ENCODE measurements around the gene NCAPH2.

The NCAPH2 gene

DNA sequence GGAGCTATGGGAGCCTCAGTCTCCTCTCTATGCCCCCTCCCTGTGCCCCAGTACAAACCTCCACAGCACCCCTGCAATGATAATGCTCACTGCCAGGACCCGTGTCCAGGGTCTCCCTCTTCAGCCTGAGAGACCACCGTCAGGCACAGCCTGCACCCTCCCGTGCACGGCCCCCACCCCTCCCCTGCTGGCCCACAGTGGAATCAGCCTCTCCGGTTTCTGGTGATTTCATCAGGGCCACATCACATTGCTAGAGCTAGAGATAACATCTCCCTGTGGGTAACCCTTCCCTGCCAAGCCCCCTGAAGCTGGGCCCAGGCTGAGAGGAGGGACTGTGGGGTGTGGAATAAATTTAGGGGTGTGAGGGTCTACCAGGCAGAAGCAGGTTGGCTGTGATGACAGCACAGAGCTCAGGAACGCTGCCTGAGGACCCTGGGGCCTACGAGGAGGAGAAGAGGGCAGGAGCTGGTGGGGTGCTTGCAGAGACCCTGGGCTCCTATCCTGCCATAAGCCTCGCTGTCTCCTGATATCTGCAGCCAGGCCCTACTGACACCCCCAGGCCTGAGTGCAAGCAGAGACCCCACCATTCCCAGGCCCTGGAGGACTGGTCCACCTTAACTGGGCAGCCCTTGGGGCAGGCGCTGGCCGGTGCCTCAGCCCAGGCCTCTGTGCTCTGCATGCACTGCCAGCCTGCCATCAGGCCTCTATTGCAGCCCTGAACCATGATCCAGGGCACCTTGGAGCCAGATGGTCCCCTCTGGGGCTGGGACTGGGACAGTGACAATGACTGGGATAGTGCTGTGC lies 37.7 kb downstream of the NCAPH2 start, which contains the start of gene KLHDC7B:
KLHDC7B (plus strand) TSS at position 378 of the 804 bp plus-strand sequence; CDS start at position 723, 345 bp downstream.
- TF ChIP-seq, protein P1, sequence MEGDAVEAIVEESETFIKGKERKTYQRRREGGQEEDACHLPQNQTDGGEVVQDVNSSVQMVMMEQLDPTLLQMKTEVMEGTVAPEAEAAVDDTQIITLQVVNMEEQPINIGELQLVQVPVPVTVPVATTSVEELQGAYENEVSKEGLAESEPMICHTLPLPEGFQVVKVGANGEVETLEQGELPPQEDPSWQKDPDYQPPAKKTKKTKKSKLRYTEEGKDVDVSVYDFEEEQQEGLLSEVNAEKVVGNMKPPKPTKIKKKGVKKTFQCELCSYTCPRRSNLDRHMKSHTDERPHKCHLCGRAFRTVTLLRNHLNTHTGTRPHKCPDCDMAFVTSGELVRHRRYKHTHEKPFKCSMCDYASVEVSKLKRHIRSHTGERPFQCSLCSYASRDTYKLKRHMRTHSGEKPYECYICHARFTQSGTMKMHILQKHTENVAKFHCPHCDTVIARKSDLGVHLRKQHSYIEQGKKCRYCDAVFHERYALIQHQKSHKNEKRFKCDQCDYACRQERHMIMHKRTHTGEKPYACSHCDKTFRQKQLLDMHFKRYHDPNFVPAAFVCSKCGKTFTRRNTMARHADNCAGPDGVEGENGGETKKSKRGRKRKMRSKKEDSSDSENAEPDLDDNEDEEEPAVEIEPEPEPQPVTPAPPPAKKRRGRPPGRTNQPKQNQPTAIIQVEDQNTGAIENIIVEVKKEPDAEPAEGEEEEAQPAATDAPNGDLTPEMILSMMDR (IDR thresholded peaks at IDR 0.05), result no peak

DNA sequence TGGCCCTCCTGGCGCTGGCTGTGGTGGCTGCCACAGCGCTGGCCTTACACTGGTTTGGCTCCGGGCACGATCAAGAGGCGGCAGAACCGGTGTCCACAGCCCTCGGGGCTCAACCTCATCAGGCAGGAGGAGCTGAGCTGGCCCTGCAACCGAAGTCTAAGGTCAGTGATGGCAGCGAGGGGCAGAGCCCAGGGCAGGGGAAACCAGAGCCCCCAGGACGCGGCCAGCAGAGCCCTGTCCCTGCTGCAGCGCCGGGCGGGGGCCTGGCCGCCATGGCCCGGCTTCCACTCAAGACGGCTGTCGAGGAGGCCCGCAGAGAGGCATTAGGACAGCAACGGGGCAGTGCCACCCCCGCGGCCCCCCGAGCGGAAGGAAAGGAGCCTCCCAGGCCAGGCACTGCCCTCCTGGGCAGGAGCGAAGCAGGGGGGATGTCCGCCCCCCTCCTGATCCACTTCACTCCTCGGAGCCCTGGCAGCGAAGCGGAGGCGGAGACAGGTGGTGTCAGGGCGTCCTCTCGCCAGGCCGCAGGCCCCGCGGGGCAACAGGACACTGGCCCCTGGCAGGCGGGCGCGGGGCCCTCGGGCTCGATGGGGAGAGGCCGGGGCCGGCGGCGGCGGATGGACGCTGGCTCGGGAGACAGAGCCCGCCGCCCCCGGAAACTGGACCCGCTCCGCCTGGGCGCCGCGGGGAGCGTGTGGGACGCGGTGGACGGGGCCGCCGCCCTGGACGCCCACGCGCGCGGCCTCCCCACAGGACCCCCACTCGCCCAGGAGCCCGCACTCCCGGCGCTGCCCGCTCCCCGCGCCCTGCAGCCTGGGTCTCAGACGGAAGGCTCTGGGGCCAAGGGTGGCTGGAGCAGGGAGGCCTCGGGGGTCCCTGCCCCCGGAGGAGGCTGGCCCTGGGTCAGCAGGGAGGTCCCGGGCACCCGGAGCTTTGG lies 38.6 kb downstream of the NCAPH2 start:
- TF ChIP-seq, protein P1 (IDR thresholded peaks at IDR 0.05), result no peak

DNA sequence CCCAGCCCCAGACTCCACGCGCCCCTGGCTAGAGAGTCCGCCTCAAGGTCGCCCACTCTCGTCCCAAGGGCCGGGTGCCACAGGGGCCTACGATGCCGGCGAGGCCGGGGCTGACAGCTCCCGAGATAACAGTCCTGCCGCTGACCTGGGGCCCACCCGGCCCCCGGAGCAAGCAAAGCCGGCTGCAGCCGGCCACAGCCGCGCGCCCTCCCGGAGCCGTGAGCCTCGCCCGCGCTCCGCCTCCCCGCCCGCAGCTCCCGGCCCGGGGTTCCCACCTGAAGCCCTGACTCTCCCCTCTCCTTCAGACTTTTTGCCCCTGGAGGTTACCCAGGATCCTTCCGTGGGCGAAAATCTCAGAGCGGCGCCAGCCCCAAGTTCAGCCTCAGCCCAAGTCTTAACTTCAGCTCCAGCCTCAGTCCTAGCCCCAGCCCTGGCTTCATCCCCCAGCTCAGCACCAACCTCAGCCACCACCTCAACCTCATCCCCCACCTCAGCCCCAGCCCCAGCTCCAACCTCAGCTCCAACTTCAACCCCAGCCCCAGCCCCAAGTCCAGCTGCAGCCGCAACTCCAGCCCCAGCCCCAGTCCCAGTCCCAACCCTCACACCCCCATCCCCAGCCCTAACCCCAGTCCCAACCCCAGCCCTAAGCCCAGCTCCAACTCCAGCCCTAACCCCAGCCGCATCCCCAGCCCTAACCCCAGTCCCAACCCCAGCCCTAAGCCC lies 39.4 kb downstream of the NCAPH2 start:
- TF ChIP-seq, protein P1 (IDR thresholded peaks at IDR 0.05), result no peak

DNA sequence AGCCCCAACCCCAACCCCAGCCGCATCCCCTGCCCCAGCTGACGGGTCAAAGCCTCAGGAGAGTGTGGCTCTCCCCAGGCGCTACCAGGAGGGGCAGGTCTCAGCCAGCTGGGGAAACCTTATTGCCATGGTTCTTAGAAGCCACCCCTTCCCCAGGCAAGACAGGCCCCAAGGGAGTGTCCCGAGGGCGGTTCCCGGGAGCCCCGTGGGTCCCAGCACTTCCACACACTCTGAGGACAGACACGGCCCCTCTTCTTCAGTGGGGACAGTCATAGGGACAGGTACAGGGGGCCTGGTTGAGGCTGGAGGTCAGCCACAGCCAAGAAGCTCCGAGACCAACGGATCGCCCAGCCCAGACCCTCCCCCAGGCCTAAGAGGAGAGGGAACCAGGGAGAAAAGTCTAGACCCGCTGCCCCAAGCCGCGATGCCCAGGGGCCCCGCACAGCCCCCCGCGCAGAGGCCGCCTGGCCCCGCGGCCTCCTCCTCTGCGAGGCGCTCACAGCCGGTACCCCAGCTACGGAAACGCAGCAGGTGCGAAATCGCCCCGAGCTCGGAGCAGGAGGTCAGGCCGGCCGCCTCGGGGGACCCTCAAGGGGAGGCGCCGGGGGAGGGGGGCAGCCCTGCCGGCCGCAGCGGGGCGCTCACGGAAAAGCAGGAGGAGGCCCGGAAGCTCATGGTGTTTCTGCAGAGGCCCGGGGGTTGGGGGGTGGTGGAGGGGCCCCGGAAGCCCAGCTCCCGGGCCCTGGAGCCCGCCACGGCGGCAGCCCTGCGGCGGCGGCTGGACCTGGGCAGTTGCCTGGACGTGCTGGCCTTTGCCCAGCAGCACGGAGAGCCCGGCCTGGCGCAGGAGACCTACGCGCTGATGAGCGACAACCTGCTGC lies 40.3 kb downstream of the NCAPH2 start:
- TF ChIP-seq, protein P1 (IDR thresholded peaks at IDR 0.05), result no peak

DNA sequence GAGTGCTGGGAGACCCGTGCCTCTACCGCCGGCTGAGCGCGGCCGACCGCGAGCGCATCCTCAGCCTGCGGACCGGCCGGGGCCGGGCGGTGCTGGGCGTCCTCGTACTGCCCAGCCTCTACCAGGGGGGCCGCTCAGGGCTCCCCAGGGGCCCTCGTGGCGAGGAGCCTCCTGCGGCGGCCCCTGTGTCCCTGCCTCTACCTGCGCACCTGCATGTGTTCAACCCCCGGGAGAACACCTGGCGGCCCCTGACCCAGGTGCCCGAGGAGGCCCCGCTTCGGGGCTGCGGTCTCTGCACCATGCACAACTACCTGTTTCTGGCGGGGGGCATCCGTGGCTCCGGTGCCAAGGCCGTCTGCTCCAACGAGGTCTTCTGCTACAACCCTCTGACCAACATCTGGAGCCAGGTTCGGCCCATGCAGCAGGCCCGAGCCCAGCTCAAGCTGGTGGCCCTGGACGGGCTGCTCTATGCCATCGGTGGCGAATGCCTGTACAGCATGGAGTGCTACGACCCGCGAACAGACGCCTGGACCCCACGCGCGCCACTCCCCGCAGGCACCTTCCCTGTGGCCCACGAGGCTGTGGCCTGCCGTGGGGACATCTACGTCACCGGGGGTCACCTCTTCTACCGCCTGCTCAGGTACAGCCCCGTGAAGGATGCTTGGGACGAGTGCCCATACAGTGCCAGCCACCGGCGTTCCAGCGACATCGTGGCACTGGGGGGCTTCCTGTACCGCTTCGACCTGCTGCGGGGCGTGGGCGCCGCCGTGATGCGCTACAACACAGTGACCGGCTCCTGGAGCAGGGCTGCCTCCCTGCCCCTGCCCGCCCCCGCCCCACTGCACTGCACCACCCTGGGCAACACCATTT lies 41.1 kb downstream of the NCAPH2 start:
- TF ChIP-seq, protein P1 (IDR thresholded peaks at IDR 0.05), result no peak

DNA sequence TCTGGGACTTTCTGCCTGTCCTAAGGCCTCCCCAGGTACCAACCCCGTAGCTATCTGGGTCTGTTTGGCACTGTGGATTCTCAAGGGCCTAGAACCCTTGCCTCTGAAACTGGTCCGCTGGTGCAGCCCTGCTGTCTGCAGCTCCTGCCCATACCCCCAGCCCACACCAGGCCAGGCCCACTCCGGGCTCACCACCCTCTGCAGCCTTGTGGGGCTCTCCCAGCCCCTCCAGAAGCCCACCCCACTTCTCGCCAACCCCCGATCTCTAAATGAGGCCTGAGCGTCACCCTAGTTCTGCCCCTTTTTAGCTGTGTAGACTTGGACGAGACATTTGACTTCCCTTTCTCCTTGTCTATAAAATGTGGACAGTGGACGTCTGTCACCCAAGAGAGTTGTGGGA lies 42.4 kb downstream of the NCAPH2 start:
- TF ChIP-seq, protein P1 (IDR thresholded peaks at IDR 0.05), result no peak
